Ovary (tissue), 9 donors: ENCODE data around the gene STPG4. TPM values are rescaled to one million over a fixed set of nuclear protein-coding genes. Genes with fewer than 3 reads are reported as not detected.

Experiments
- DNase-seq, 5 donors: peaks; one replicate each; pipeline ENCODE4 v3.0.0-alpha.2; 2019 to 2020
- H3K27ac ChIP-seq, 2 donors: fragments of 200-600 bp; one replicate each; pipeline versions ENCODE4 v1.5.1 to v1.8.0; 2019 to 2022
- H3K27me3 ChIP-seq: fragments of 200-600 bp; one replicate; pipeline ENCODE4 v1.8.0; 2022
- H3K36me3 ChIP-seq: fragments of 200-600 bp; sonication (generic); one replicate; pipeline ENCODE4 v1.5.1; 2019
- H3K4me1 ChIP-seq: one replicate; pipeline ENCODE4 v1.8.1; 2013; ENCODE audit warnings: mild to moderate bottlenecking, moderate library complexity; ENCODE audit not compliant: insufficient read depth
- H3K4me3 ChIP-seq: fragments of 200-600 bp; sonication (generic); one replicate; pipeline ENCODE4 v1.5.1; 2017
- H3K9me3 ChIP-seq, 2 donors: fragments of 200-600 bp in 1 of 2; sonication (generic) in 1 of 2; one replicate each; pipeline versions ENCODE4 v1.5.1 to v1.8.1; 2013 to 2019; ENCODE audit warnings: mild to moderate bottlenecking in 1 of 2, moderate library complexity in 1 of 2
- CTCF ChIP-seq, 3 donors: fragments of 450-650 bp in 2 of 3; fragments of 200-600 bp in 1 of 3; IDR thresholded peaks; one replicate each; pipeline versions ENCODE4 v1.5.1 to v1.8.0; 2016 to 2022; ENCODE audit warnings: antibody characterized with exemption in 3 of 3, mild to moderate bottlenecking in 1 of 3
- EP300 ChIP-seq: sonication (generic); formaldehyde crosslinking; IDR thresholded peaks from one replicate; pipeline ENCODE4 v1.6.1; 2017; ENCODE audit warnings: antibody characterized with exemption
- POLR2A ChIP-seq: fragments of 450-650 bp; IDR thresholded peaks from one replicate; pipeline ENCODE4 v1.6.1; 2017; ENCODE audit warnings: antibody characterized with exemption, mild to moderate bottlenecking, moderate library complexity
- WGBS, 3 donors: extraction: QIAGEN DNeasy Blood & Tissue Kit in 1 of 3; methylation state at CpG; one replicate each; pipeline versions ENCODE4 v1.1.5 to v1.1.7; 2013 to 2017; 5-methylcytosine and 5-hydroxymethylcytosine counted together
- intact Hi-C, 4 donors: fragments of 100-400 bp; cut with DNase I; formaldehyde crosslinking; loops; one replicate each; pipeline versions ENCODE4 v1.11.0 to v1.15.1; 2022 to 2023
- polyA plus RNA-seq, 2 donors: library from polyadenylated mRNA; stranded (reverse); fragments of 200-250 nt in 1 of 2; fragments of 350-450 nt in 1 of 2; fragmentation: Illumina TruSeq in 1 of 2; extraction: RNeasy Lipid Tissue Mini Kit (QIAGEN cat#74804) in 1 of 2; gene quantifications; one replicate each; pipeline ENCODE4 v1.2.3, GENCODE V29; 2013 to 2014
- total RNA-seq, 7 donors: library from RNA; depleted of rRNA in 2 of 7; stranded (reverse); fragments of >200 nt in 2 of 7; fragmentation: NEBNext Ultra II Directional in 3 of 7; extraction: Animal tissue kit (Norgen Biotek cat#: 25700) in 3 of 7; gene quantifications; one replicate each; pipeline versions ENCODE4 v1.1.0 to v1.2.4, GENCODE V29; 2016 to 2023
- donor health status: DM: no; HTN: no; CAD: no; lungs with moderate emphysema.
- donor health status: DM: no; HTN: no; CAD: no.
- donor health status: Bipolar disorder and iron deficiency.
- donor health status: DM: yes; HTN: yes; CAD: no.
- donor health status: DM: no; HTN: no; CAD: no.
- donor health status: DM: yes; HTN: yes; CAD: no.

Gene STPG4
- total and polyA plus RNA-seq, 9 donors: 0.17 to 0.35 TPM; not detected in 7

- Histone ChIP-seq H3K4me1 (peaks cover 37% of the 10 kb centered on the region), H3K9me3 (no peaks in the 10 kb centered on the region), H3K4me3 (no peak overlapping the region), H3K27me3 (no peaks in the 10 kb centered on the region), H3K27ac (peak overlapping the region in 1 of 2 donors; percentile 16), H3K36me3 (no peaks in the 10 kb centered on the region)
- DNase-seq: no peak
- intact Hi-C loops: no loop called here
- WGBS, 3 donors: 84 to 89% (median 85%) methylated on average over 12 to 14 of the region's 14 CpGs
- TF ChIP-seq CTCF (IDR thresholded peaks at IDR 0.05) (no peak), EP300 (no peak), POLR2A (no peak)
These were observed 87.2 kb downstream of the STPG4 start for GRCh38 chr2:47067788-47068407.

GRCh38 chr2:47065771-47066380 is 89.2 kb downstream of the STPG4 start:
- H3K36me3 ChIP-seq: no peaks in the 10 kb centered on the region
- peaks cover 30% of the 10 kb centered on the region for H3K4me1 ChIP-seq
- no peaks in the 10 kb centered on the region for H3K27me3 ChIP-seq
- no peaks in the 10 kb centered on the region for H3K9me3 ChIP-seq
- H3K27ac ChIP-seq: no peak overlapping the region
- DNase-seq: no peak
- 73 to 88% (median 77%) methylated on average over 4 of the region's 4 CpGs for WGBS, 3 donors
- intact Hi-C loops: no loop called here
- H3K4me3 ChIP-seq: no peak overlapping the region
- TF ChIP-seq CTCF (IDR thresholded peaks at IDR 0.05): no peak
- TF ChIP-seq EP300: no peak
- TF ChIP-seq POLR2A: no peak

- no peak for TF ChIP-seq CTCF (IDR thresholded peaks at IDR 0.05)
- TF ChIP-seq POLR2A: no peak
- TF ChIP-seq EP300: no peak
- no peak overlapping the region for H3K4me3 ChIP-seq
- H3K27ac ChIP-seq: no peak overlapping the region
- H3K36me3 ChIP-seq: no peaks in the 10 kb centered on the region
- DNase-seq: no peak
- WGBS, 3 donors: 75 to 85% (median 82%) methylated on average over 3 of the region's 3 CpGs
- intact Hi-C loops: no loop called here
- no peaks in the 10 kb centered on the region for H3K27me3 ChIP-seq
- no peaks in the 10 kb centered on the region for H3K9me3 ChIP-seq
- H3K4me1 ChIP-seq: peaks cover 24% of the 10 kb centered on the region
These were observed 89.8 kb downstream of the STPG4 start for GRCh38 chr2:47065343-47065742.

GRCh38 chr2:47064106-47064505 is 91.0 kb downstream of the STPG4 start:
- WGBS, 3 donors: 83 to 89% (median 87%) methylated on average over 5 of the region's 5 CpGs
- H3K4me1 ChIP-seq: peaks cover 13% of the 10 kb centered on the region
- H3K27ac ChIP-seq: no peak overlapping the region

More at GRCh38 chr2:47064106-47064505, 91.0 kb downstream of the STPG4 start:
- Histone ChIP-seq H3K27me3 (no peaks in the 10 kb centered on the region), H3K4me3 (no peak overlapping the region), H3K9me3 (no peaks in the 10 kb centered on the region), H3K36me3 (no peaks in the 10 kb centered on the region)
- no peak for DNase-seq
- TF ChIP-seq EP300: no peak
- no peak for TF ChIP-seq POLR2A
- TF ChIP-seq CTCF (IDR thresholded peaks at IDR 0.05): no peak
- intact Hi-C loops: no loop called here
